ENCODE results near the gene EPHB3. TPM values are rescaled to one million over a fixed set of nuclear protein-coding genes. Genes with fewer than 3 reads are reported as not detected.

Gene EPHB3
- under 1 TPM in 1 of 2 donors, not detected in 1; 0.19 TPM for total RNA-seq

DNA sequence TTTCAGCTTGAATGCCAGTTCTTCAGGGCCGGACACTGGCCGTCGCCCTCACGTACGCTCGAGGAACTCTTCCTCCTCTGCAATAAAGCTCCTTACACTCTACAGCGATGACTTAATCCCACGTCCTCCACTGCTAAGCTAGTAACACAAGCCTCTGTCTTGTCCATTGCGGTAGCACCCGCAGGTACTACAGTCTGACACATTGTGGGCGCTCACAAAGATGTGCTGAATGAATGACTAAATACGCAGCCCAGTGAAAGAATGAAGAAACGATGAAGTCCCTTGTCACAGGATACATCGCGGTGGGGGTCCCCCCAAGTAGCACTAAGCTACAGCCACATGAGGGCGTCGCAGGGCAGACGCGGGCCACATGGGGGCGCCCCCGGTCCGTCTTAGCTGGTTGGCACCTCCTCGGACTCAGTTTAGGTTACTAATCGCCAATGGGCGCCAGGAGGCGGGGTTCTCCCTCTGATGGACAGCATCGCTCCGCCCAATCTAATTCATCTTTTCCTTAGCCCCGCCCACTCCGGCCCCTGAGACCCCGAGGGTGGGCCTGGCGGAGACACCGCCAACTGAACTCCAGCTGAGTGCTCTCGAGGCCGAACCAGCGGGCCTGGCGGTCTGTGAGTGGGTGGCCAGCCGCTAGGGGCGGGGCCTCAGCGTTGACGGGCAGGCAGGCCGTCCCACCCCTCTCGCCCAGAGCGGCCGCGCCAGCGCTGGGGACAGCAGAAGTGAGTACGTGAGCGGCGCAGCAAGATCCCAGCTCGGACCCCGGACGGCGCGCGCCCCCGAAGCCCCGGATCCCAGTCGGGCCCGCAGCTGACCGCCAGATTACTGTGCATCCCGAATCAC, at the start of gene EPHB3:
TSS of gene EPHB3 (plus strand) at position 725 of the 852 bp plus-strand sequence. CDS start 451 bp downstream, outside the sequence.
- ATAC-seq (peak; percentile 88), DNase-seq (ENCODE audit: low spot score in 2 of 2) (peak; percentile 93 to 94)
- Mint-ChIP-seq H3K9me3 (no peaks in the 10 kb centered on the region), H3K27ac (peak within 1 kb of the TSS in 1 of 2 donors; percentile 31), H3K36me3 (no peaks in the 10 kb centered on the region)

- peaks cover 0 to 6% of the 10 kb centered on the region in 2 donors for H3K36me3 Mint-ChIP-seq
- no peaks in the 10 kb centered on the region for H3K9me3 Mint-ChIP-seq
- DNase-seq (ENCODE audit: low spot score in 2 of 2) (no peak), ATAC-seq (no peak)
- no peak overlapping the region for H3K27ac Mint-ChIP-seq
These were observed 49.0 kb upstream of the EPHB3 start for GRCh38 chr3:184512621-184513020.

DNA sequence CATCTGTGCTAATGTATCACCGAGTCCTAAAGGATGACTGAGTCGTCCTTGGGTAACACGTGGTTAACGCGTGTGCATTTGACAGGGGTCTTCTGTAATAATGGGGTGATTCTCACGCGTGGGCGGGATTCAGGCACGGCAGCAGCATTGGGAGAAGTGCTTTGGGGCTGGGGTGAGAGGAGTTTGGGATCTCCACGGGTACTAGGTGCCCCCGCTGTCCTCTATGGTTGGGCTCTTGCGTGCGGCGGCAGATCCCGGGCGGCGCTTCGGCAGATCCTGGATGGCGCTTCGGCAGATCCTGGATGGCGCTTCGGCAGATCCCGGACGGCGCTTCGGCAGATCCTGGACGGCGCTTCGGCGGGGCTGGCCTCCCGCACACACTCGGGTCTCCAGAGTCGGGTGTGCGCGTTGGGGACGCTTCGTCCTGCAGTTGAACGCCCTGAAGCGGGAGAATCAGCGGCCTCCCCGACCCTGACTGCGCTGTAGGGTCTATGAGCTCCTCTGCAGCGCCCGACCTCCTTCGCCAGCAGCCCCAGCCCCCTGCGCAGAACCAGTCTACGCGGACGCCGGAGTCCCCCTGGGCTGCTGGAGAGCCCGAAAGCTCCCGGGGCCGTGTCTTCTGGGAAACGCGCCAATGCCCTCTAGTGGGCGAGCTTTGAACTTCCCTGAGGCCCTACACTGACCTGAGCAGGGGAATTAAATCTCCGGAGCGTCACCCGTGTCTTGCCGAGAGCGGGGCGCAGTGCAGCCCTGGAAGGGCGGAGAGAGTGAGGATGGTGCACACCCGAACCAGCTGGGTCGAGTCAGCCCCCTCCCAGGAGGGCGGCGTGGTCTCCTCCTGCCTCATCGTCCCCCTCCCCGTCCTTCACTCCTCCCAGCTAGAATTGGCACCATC, 48.1 kb upstream of the EPHB3 start:
- DNase-seq (ENCODE audit: low spot score in 2 of 2) (peak; percentile 78 to 87), ATAC-seq (peak; percentile 99 to 100)
- H3K36me3 Mint-ChIP-seq = peaks cover 0 to 6% of the 10 kb centered on the region in 2 donors
- no peak overlapping the region for H3K27ac Mint-ChIP-seq
- no peaks in the 10 kb centered on the region for H3K9me3 Mint-ChIP-seq

GRCh38 chr3:184514171-184514490, 47.5 kb upstream of the EPHB3 start:
- peaks cover 0 to 6% of the 10 kb centered on the region in 2 donors for H3K36me3 Mint-ChIP-seq

GRCh38 chr3:184523825-184524615, 37.6 kb upstream of the EPHB3 start:
- Mint-ChIP-seq H3K27ac (no peak overlapping the region), H3K9me3 (no peaks in the 10 kb centered on the region), H3K36me3 (no peaks in the 10 kb centered on the region)
- ATAC-seq (peak; percentile 66 to 79), DNase-seq (ENCODE audit: low spot score in 2 of 2) (no peak)

More at GRCh38 chr3:184514171-184514490, 47.5 kb upstream of the EPHB3 start:
- Mint-ChIP-seq H3K27ac (no peak overlapping the region), H3K9me3 (no peaks in the 10 kb centered on the region)
- ATAC-seq (no peak), DNase-seq (ENCODE audit: low spot score in 2 of 2) (no peak)

GRCh38 chr3:184524981-184525336, 36.6 kb upstream of the EPHB3 start:
- ATAC-seq = peak; percentile 64 to 74
- no peak for DNase-seq (ENCODE audit: low spot score in 2 of 2)
- Mint-ChIP-seq H3K36me3 (no peaks in the 10 kb centered on the region), H3K9me3 (no peaks in the 10 kb centered on the region), H3K27ac (peak overlapping the region; percentile 47 to 83)

- peak in 1 of 2 donors; percentile 29 for DNase-seq (ENCODE audit: low spot score in 2 of 2)
- ATAC-seq = peak; percentile 64 to 80
- Mint-ChIP-seq H3K27ac (peak overlapping the region; percentile 47 to 83), H3K9me3 (no peaks in the 10 kb centered on the region), H3K36me3 (no peaks in the 10 kb centered on the region)
These were observed 36.1 kb upstream of the EPHB3 start for GRCh38 chr3:184525337-184526087.

- Mint-ChIP-seq H3K27ac (peak overlapping the region in 1 of 2 donors; percentile 83), H3K36me3 (no peaks in the 10 kb centered on the region), H3K9me3 (no peaks in the 10 kb centered on the region)
- no peak for DNase-seq (ENCODE audit: low spot score in 2 of 2)
- peak in 1 of 2 donors; percentile 6 for ATAC-seq
These were observed 35.5 kb upstream of the EPHB3 start for GRCh38 chr3:184526088-184526433.

DNA sequence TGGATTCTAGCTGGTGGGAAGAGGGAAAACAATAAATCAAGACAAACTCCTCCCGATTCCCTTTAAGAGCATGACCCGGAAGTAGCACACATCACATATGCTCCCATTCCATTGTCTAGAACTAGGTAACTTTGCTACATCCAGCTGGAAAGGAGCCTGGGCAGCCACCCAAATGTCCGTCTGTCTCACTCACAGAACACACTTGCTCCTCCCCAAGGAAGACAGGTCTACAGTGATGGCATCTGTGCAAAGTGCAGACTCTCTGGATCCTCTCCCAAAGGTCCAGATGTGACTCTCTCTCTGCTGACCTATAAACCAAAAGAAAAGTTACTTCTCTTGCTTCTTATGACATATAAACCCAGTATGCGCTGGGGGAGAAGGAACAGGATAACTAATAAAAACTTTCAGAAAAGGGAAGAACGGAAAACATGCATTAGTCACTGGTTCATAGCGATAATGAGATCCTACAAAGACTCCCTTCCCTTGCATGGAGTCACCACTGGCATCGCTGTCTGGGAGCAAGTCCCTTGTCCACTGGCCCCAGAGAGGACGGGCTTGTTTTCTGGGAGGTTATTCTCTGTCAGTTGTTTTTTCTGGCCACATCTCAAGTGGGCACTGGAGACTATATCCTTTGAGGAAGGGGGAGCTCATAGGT, 29.8 kb upstream of the EPHB3 start:
- no peak for ATAC-seq
- H3K27ac Mint-ChIP-seq = no peak overlapping the region
- H3K9me3 Mint-ChIP-seq = no peaks in the 10 kb centered on the region
- DNase-seq (ENCODE audit: low spot score in 2 of 2) = no peak
- H3K36me3 Mint-ChIP-seq = no peaks in the 10 kb centered on the region

GRCh38 chr3:184532940-184533732, 28.4 kb upstream of the EPHB3 start:
- DNase-seq (ENCODE audit: low spot score in 2 of 2) (no peak), ATAC-seq (no peak)
- no peak overlapping the region for H3K27ac Mint-ChIP-seq
- H3K36me3 Mint-ChIP-seq = no peaks in the 10 kb centered on the region
- H3K9me3 Mint-ChIP-seq = no peaks in the 10 kb centered on the region

DNA sequence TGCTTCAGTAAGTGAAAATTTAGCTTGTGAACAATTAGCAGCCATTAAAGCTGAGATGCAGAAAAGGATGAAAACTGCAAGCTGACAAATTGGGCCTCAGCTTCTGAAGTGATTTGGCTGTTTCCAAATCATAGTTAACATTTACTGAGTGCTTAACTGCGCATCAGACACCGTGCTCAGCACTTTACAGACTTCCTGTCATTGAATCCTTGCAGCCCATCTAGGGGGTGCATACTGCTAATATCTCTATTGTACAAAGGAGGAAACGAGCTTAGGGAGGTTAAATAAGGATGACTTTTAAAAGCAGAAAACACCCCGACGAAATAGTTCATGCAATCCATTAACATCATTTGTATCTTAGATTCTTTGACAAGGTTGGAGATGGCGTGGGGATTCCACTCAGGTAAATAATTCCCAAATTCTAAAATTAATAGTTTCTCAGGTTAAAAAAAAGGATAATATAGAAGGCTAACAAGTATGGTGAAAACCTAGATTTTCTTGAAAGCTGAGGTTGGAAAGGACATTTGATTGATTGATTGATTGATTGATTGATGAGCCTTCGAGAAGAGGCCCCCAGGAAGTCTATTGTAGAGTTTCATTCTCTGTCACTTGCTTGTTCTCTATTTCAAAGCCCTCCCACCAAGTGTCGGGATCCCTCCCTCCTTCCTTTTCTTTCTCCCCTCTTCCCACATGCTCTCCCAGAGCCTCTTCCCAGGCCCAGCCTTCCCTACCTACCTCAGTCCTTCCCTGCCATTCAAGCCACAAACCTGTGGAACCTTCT, 23.5 kb upstream of the EPHB3 start:
- Mint-ChIP-seq H3K9me3 (no peaks in the 10 kb centered on the region), H3K27ac (no peak overlapping the region), H3K36me3 (no peaks in the 10 kb centered on the region)
- no peak for DNase-seq (ENCODE audit: low spot score in 2 of 2)
- ATAC-seq = no peak

DNA sequence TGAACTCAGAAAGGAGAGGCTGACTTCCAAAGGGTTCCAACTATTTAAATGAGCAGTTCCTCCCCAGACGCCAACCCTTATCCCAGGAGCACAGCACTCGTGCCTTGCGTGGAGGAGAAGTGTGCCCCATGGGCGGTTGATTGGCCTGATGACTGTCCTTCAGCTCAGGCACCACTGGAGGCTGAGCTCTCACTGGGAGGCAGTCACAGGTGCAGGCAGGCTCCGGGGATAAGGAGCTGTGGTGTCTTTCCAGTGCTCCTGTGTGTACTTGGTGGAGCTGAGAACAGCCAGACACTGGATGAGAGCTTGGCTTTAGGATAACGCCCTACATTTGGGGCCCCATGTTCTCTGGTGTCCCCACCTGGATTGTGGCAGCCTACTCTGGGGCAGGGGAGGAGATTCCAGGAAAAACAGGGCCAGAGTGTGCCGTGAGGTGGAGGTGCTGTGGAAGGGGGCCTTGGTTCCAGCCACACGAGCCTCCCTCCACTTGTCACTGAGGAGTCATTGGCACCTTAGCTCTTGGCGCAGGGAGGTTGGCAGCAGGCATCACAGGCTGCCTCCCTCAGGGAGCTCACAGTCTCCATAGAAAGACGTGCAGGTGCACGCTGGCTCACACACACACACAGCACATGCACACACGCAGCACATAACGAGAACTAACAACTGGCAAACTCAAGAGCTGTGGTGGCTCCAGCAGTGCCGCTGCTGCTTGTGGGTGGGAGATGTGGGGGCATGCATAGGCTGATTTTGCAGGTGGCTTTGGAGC, 22.7 kb upstream of the EPHB3 start:
- no peaks in the 10 kb centered on the region for H3K9me3 Mint-ChIP-seq
- no peak overlapping the region for H3K27ac Mint-ChIP-seq
- no peak for ATAC-seq
- no peak for DNase-seq (ENCODE audit: low spot score in 2 of 2)
- H3K36me3 Mint-ChIP-seq = no peaks in the 10 kb centered on the region

- Mint-ChIP-seq H3K9me3 (no peaks in the 10 kb centered on the region), H3K27ac (no peak overlapping the region), H3K36me3 (no peaks in the 10 kb centered on the region)
- ATAC-seq = no peak
- no peak for DNase-seq (ENCODE audit: low spot score in 2 of 2)
These were observed 21.7 kb upstream of the EPHB3 start for GRCh38 chr3:184539801-184540435.
